GM21825 (cell line): ENCODE results near the gene PFKFB3.
"Not testable (repeated sequence)": the region's sequence is repeated elsewhere in the genome, so short reads cannot be mapped to it uniquely, and the experiment has no call there.

ENCODE experiments used
- ATAC-seq: cut with Tn5 transposase; IDR thresholded peaks from one replicate; pipeline ENCODE4 v1.9.1; 2021; ENCODE audit warnings: mild to moderate bottlenecking, moderate library complexity; ENCODE audit not compliant: unreplicated experiment

PFKFB3 gene

GRCh38 chr10:6269953-6270867 is 67.5 kb downstream of the PFKFB3 start:
- peak; percentile 62 for ATAC-seq

GRCh38 chr10:6270951-6271350 is 68.2 kb downstream of the PFKFB3 start:
- no peak for ATAC-seq

- no peak for ATAC-seq
These were observed 68.9 kb downstream of the PFKFB3 start for GRCh38 chr10:6271663-6272062.

GRCh38 chr10:6272126-6272525 is 69.4 kb downstream of the PFKFB3 start:
- ATAC-seq: no peak

- no peak for ATAC-seq
These were observed 70.6 kb downstream of the PFKFB3 start for GRCh38 chr10:6273351-6273750.

- ATAC-seq: no peak
These were observed 71.3 kb downstream of the PFKFB3 start for GRCh38 chr10:6274040-6274439.

- no peak for ATAC-seq
These were observed 71.8 kb downstream of the PFKFB3 start for GRCh38 chr10:6274484-6274883.

- ATAC-seq: peak; percentile 73
These were observed 72.6 kb downstream of the PFKFB3 start for GRCh38 chr10:6275022-6275997.

GRCh38 chr10:6276356-6276755 is 73.6 kb downstream of the PFKFB3 start:
- no peak for ATAC-seq

- no peak for ATAC-seq
These were observed 75.9 kb downstream of the PFKFB3 start for GRCh38 chr10:6278519-6279120.

- ATAC-seq: no peak
These were observed 77.0 kb downstream of the PFKFB3 start for GRCh38 chr10:6279540-6280267.

- no peak for ATAC-seq
These were observed 77.6 kb downstream of the PFKFB3 start for GRCh38 chr10:6280291-6280690.

GRCh38 chr10:6282454-6282958 is 79.8 kb downstream of the PFKFB3 start:
- no peak for ATAC-seq

- no peak for ATAC-seq
These were observed 80.9 kb downstream of the PFKFB3 start for GRCh38 chr10:6283655-6284054.

GRCh38 chr10:6290621-6291020 is 87.9 kb downstream of the PFKFB3 start:
- ATAC-seq: not testable (repeated sequence)

- ATAC-seq: no peak
These were observed 90.0 kb downstream of the PFKFB3 start for GRCh38 chr10:6292741-6293151.

- ATAC-seq: not testable (repeated sequence)
These were observed 93.7 kb downstream of the PFKFB3 start for GRCh38 chr10:6296425-6296824.

GRCh38 chr10:6296828-6297251 is 94.1 kb downstream of the PFKFB3 start:
- ATAC-seq: no peak

- no peak for ATAC-seq
These were observed 94.8 kb downstream of the PFKFB3 start for GRCh38 chr10:6297522-6297921.

GRCh38 chr10:6297951-6298381 is 95.2 kb downstream of the PFKFB3 start:
- ATAC-seq: no peak
